ENCODE results near the gene FBXL7.

FBXL7 gene

DNA sequence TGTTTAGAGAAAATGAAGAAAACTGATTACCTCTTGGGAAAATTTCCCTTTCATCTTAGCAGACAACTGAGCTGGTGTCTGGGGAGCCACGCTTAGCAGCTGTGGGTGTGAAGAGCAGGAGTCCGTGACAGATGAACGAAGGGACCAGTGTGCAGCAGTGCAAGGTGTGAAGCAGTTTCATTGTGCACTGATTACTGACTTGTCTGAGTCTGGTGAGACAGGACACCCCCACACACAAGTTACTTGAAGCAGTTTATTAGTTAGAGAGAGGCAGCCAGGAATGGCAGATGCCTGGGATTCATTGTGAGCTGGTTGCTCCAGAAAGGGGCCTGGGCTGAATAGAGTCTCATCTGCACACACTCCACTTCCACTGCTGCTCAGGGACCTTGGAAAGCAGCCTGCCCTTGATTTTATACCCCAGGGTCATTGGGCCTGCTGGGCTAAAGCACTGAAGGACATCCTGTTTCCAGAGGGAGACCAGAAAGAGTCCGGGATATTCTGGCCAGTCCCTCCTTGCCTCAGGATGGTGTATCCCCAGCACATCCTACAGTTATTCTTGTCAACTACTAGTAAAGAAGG, 47.4 kb downstream of the FBXL7 start:
- DNase-seq, result no peak

DNA sequence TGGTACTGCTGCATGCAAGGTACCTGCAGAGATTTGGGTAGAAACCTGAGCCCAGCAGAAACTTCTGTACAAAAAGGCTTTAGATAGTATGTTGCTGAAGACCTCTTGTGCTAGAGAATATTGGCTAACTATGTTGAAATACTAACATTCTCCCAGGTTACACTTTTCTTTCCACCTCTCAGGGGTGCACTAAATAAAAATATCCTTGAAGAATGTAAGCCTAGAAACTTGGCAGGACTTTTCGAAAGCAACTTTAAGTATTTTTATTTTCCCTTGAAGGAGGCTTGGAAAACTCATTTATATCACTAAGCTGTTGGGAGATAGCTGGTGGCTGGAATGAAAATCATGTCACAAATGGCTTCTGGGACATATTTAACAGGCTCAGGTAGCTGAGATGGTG, 50.0 kb downstream of the FBXL7 start:
- DNase-seq, result no peak

DNA sequence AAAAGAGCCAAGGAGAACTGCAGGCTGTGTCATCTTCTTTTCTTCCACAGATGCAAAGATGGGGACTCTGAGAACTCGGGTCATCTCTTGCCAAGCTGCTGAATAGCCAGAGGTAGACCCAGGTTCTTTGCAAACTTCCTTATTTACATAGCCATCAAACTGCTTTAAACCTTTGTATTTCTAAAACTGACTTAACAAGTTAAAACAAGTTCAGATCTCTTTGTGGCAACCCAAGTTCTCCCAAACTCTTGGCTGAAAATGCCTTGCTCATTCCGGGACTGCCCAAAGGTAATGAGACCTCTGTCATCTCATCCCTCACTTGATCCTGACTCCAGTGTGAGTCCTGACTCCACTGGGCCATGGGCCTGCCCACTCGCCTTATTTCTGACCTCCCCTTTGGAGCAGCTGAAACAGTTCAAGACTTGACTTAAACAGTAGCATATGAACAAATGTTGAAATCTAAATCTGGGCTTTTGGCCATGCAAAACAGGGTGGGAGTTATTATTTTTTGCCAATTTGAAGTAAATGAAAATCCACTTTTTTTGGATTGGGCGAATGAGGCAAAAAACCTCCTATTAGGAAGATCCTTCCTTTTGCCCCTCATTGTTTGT, 50.6 kb downstream of the FBXL7 start:
- DNase-seq, result no peak

DNA sequence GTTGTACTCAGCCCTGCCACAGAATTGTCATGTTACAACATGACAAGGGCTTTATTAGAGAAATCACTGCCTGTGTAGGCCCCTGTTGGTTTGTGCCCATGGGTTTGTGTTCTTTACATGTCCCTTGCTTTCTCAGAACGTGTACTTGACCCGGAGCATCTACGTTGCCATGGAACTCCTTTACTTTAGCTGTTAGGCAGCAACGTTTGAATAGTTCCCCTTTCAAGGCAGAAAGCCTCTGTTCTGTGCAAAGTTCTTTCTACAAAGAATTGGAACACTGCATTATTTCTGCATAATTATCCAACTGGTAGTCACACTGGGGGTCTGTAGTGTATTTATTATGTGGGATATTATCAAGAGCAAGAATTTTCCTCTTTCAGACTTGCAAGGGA, 51.1 kb downstream of the FBXL7 start:
- no peak for DNase-seq

DNA sequence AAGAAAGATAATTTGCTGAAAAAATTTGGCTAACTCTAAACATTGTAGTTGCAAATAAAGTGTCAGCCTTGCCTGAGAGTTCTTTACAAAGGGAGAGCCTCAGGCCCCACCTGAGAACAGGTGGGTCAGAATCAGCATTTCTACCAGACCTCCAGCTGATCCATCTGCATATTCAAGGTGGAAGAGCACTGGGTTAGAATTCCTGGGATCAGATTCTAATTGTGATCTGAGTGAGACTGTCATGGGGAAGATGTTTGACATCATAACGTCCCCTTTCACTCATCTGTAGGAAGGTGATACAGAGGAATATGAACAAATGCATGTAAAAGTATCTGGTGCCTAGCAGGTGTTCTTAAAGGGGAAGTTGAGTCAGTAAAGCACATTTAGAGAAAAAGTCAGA, 54.6 kb downstream of the FBXL7 start:
- no peak for DNase-seq

DNA sequence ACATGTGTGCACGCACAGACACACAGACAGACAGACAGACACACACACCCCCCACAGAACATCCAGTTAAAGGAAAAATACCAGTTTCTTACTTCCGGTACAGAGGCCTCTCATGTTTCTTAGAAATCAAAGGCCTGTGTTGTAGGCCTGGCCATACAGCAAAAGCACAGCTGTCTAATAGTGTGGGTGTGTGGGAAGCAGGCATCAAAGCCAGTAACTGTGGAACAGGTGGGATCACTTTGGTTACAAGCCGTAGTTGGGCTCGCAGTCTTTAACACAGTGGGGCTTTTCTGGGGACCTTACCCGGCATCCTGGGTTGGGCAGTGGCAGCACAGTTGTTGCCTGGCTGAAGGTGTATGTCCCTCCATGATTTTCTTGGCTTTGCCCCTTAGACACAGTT, 55.2 kb downstream of the FBXL7 start:
- DNase-seq, result no peak

DNA sequence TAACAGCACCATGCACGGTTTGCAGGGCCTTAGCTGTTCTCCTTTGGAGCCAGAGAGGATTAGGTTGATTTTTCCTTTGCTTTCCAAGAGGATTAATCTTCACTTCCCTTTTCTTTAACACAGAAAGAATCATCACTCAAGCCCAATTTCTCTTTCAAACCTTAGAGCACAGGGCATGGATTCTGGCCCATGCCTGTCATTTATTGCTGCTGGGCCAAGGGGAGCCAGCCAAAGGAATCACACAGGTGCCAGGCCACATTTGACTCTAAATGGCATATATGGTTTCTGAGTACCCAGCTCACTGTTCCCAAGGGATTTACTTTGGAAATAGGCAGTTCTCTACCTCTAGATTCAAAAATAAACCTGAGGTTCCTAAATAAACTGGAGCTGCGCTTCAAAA, 58.3 kb downstream of the FBXL7 start:
- DNase-seq, result no peak

DNA sequence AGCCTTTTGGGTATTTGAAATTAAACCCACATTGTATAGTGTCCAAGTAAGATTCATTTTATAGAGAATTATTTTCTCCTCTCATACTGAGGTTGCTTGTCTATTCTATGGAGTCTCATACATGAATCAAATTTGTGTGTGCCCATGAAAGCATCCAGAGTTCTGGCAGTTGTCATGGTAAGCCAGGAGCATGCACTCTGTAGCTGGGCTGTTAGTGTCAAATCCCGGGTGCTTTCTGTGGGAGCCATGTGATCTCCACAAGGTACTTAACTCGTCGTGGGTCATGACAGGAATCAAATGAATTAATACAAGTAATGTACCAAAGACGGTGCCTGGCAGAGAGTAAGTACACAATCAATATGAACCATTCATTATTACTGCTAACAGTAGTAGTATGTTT, 58.7 kb downstream of the FBXL7 start:
- no peak for DNase-seq

DNA sequence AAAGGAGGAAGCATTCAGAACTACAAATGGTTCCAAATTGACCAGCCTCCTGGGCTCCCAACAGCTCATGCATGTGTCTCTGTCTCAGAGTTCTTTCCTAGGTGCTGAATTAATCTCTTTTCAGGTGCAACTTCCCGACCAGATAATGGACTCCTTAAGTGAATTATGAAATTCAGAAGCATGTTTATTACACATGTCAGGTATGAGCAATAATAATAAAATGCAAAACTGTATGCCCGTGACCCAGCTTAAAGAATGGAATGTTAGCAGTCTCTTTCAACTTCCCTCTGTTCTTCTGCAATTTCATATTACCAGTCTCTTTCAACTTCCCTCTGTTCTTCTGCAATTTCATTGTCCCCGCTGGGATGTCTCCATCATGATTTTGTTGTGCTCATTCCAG, 60.4 kb downstream of the FBXL7 start:
- DNase-seq, result no peak

DNA sequence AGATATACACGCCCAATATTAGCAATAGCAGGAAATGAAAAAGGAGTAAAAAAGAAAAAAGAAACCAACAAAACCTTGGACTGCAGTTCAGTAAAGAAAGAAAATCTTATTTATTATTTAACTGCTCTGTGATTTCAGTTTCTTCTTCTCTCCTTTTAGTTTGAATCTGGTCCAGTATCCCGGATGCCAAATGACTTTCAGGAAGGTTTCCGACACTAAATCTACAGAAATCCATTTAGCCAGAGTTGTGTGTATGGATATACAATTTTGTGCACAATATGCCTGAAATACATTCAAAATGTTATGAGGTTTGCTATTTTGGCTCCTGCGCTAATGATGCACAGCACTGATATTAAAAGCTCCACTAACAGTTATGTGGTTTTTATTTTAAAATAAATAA, 64.5 kb downstream of the FBXL7 start:
- DNase-seq, result no peak

DNA sequence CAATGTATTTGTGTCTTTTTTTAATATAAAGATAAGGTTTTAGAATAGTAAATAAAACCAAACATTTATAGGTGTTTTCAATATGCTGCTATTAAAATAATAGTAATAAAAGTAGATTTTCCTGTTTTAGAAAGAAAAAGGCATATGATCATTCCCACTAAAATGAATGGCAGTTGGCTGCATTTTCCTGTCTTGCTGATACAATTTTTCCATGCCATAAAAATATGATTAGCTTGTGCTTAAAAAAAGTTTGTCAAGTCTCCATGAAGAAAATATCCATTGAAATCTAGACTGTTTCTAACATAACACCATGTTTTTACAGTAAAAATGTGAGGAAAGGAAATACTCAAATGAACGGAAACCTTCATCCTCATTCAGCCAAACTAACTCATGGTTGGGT, 65.0 kb downstream of the FBXL7 start:
- no peak for DNase-seq

DNA sequence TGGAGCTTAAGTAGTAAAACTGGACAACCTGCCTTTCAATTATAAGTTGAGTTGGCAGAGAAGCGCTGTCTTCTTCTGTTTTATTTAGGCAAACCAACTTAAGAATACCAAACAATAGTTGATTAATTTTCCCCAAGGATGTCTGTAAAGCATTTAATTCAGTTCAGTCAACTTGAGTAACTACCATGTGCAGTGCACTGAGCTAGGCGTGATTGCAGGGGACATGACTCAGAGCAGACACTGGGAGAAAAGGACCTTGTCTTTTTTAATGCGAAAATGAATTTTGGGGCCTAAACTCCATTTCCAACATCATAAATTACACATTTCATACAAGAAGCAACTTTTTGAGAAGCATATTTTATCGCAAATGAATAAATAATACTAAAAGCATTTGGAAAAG, 66.3 kb downstream of the FBXL7 start:
- no peak for DNase-seq

DNA sequence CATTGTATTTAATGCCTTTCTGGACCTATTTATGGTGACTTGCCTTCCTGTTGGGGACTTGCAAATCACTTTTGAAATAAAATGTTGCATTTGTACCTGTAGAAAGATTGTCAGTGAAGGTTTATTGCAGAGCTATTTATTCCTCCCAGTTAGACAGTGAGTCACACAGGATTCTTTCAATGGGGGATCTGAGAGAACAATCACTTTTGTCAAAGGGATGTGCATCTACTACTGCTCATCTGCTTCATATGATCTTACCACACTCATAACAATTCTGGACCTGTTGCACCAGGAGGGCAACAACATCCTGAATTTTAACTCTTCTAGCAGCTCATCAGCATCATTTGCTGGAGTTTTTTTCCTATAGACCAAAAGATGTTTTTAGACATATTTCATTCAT, 66.8 kb downstream of the FBXL7 start:
- no peak for DNase-seq

DNA sequence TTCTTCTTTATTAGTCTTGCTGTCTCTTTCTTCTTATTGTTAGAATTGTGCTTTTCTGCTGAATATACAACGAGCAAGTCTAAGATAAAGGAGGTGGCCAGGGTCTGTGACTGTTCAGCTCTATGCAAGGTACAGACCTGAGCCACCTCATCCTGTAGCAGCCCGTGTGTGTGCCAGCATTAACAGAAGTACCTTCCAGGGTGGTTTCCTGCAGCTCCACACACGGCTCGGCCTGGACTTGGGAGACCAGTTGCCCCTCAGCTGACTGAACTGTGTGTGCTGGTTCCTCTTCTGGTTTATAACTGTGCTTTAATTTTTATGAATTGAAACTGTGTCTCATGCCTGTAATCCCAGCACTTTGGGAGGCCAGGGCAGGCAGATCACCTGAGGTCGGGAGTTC, 70.5 kb downstream of the FBXL7 start:
- no peak for DNase-seq

DNA sequence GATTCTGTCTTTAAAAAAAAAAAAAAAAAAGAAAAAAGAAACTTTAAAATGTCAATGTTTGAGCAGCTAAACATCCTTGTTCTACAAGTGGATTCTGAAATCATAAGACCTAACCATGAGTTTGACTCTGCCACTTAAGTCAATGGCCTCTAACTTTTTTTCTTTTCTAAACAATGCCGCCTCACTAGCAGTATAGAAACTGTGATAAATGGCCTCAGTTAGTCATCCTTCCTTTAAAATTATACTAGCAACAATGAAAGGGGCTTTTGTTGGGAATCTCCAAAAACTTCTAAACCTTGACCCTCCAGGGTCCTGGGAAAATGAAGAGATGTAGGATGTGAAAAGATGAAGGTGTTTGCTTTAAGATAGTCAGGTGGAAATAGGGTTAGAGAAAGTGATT, 71.1 kb downstream of the FBXL7 start:
- no peak for DNase-seq

DNA sequence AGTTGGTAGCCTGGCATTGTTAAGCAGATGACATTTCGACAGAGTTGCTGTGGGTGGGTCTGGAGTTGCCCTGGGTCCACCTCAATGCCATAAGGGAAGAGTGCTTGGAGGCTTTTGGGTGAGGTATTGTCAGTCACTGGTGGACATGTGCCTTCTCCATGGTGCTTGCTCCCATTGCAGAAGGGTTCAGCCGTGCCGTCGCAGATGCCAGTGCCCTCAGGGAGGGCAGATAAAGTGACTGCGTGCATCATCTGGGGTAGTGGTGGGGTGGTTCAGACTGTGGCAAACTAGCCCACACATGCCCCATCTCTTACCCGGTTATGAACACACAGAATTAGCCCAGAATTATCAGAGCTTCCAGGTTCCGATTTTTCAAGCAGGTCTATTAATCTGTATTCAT, 71.6 kb downstream of the FBXL7 start:
- no peak for DNase-seq

DNA sequence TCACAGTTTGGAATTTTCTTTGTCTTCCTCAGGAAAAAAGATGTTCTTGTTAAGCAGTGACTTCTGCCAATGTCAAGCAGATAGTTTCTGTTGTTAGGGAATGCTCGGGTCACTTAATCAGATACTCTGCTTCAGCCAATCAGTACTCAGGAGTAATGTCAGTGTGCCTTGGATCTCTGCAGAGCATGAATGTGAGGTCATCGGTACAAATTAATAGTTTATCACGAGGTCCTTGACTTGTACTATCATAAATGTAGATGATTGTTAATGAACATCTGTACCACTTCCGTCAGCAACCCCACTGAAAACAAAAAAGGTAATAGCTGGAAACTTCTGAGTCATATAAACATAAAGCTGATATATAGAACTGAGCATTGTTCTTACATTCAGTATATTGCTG, 73.6 kb downstream of the FBXL7 start:
- DNase-seq, result no peak

DNA sequence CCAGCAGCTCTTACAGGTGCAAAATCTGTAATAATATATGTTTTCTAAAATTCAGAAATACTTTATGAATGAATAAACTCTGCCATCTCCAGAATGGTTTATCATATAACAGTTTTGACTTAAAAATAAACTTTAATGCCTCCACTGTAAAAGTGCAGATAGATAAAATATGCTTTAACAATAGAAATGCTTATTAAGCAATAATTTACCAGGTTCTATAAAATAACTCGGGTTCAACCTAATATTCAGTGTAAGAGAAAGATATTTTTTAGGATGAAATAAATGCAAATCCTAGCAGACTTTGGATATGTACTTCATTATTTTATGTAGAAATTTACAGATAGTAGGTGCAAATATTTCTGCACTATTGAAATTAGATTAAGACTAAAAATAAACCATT, 74.1 kb downstream of the FBXL7 start:
- no peak for DNase-seq

DNA sequence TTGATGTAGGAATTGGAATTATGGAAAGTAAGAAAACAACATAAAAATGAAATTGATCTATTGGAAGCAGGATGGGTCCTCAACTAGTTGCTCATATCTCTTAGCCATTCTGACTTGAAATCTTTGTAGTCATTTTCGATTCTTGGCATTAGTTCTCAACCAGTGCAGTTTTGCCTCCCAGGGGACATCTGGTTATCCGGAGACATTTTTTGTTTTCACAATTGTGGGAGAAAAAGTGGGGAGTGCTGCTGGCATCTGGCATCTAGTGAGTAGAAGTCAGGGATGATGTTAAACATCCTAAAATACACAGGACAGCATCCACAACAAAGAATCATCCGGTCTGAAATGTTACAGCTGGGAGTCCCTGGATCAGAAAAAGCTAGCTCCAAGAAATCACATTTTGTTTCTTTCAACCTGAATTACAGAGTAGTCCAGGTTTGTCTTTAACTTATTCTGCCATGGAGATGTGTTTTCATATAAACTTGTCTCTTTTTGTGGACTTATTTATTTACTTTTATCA, 74.9 kb downstream of the FBXL7 start:
- DNase-seq, result no peak

DNA sequence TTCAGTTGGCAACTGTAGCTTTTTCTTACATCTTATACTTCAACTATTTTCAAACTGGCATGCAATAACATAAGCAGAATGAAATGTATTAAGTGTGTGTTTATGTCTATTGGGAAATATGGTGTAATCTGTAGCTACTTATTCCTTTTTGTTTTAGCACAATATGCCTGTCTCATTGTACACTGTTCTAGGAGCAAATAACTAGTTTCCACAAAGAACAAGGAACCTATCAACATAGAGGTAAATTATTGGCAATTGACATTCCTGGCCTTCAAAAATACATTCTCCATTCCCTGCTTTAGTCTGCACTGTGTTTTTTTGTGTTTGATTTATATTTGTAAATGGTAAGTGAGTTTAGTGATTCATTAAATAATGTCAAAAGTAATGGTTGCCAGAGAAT, 75.7 kb downstream of the FBXL7 start:
- no peak for DNase-seq

DNA sequence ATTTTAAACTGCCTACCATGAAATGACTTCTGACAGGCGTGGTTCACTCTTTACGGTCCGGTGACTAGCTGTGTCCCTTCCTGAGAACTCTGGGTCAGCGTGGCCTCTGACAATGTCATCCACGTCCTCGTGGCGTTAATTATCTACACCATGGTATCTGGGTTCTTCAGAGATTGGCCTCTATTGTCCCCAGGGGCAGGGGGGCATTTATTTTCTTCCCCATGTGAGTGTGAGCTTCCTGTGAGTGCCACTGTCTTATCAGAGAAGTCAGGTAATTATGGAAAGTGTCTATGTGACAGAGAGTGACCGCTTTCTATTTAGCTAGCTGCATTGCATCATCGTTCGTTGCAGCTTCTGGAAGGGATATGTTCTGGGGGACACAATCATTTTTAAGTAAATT, 77.2 kb downstream of the FBXL7 start:
- DNase-seq, result no peak

DNA sequence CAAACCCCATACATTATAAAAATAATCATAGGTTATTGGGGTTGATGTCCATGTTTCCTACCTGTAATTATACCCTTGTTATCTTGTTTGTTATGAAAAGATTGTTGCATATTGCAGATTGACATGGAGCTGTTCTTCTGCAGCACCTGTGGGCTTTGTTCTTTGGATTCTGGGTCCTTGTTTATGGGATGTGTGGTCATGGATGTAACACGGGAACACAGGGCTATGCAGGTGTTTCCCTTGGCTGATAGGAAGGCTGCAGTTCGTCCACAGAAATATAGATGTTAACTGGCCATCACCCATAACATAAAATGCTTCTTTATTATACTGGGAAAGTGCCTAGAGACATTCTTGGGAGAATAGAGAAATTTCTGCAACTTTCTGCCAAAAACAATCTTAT, 77.9 kb downstream of the FBXL7 start:
- DNase-seq, result no peak

DNA sequence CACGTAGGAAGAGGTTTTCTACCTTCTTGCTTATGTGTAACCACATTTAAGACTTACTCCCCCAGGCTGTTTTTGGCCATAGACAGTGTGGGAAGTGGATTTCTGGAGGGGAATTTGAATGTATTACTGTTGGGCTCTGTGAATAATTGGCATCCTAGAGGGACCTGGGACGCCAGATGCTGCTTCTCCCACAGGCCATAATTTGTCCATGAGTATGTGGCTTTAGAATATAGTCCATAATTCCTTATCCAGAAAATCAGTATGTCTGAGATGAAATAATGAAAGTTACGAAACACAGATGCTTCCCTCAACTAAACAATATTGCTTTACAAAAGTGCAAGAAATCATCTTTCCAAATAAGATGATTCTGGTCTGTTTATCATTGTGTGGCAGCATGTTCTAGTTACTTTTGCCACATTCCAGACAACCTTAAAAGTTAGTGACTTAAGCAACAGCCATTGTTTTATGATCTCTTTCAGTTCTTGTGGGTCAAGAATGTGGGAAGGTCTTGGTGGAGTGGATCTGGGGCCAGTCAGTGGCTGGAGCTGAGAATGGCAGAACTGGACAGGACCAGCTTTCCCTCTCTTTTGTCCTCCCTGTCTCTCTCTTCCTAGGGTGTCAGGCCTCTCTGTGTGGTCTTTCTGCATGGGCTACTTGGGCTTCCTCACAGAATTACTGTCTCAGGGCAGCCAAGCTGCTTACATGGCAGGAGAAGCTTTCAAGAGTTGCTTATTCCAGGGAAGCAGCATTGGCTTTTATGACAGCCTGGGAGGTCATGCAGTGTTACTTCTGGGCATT, 79.4 kb downstream of the FBXL7 start:
- DNase-seq, result no peak

DNA sequence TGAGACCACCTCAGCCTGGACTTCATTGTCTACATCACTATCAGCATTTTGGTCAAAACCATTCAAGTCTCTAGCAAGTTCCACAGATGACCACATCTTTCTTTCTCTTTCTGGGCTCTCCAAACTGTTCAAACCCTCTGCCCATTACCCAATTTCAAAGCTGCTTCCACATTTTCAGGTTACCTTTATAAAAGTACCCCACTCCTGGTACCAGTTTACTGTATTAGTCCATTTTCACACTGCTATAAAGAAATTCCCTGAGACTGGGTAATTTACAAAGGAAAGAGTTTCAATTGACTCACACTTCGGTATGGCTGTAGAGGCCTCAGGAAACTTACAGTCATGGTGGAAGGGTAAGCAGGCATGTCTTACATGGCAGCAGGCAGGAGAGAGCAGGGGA, 84.5 kb downstream of the FBXL7 start:
- DNase-seq, result no peak

DNA sequence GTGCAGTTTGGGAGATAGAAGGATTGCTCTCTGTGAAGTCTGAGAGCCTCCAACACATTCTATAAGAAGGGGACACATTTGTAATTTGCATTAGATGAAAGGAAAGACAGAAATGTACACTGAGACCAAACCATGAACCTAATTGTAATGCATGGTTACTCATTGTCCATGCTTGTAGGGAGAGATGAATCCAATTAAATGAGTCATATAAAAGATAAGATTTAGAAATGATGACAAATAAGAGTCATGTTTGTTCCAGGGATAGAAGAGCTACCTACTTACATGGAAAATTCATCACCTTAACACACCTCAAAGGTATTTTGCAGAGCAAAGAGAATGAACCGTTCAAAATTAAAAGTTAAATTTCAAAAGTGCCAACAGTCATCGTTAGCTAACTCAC, 85.1 kb downstream of the FBXL7 start:
- no peak for DNase-seq

All from bone marrow (tissue), 2 donors.